Progenitor cell of endocrine pancreas (in vitro differentiated cells): Measurements from ENCODE around the gene FNIP1. TPM values are rescaled to one million over a fixed set of nuclear protein-coding genes. Genes with fewer than 3 reads are reported as not detected.

Experiments
- DNase-seq: peaks from one replicate; pipeline ENCODE4 v3.0.0; 2021; ENCODE audit warnings: low spot score; ENCODE audit not compliant: unreplicated experiment
- H3K27ac Mint-ChIP-seq: 2 replicates; pipeline ENCODE4 v1.8.0; 2021; ENCODE audit warnings: mild to moderate bottlenecking, moderate library complexity, mixed read lengths
- H3K27me3 Mint-ChIP-seq: 2 replicates; pipeline ENCODE4 v1.8.0; 2021; ENCODE audit warnings: mixed read lengths
- H3K36me3 Mint-ChIP-seq: 2 replicates; pipeline ENCODE4 v1.8.0; 2022; ENCODE audit warnings: mixed read lengths; ENCODE audit not compliant: insufficient read depth
- H3K4me1 Mint-ChIP-seq: 2 replicates; pipeline ENCODE4 v1.8.0; 2021; ENCODE audit warnings: low read depth, mixed read lengths
- H3K4me3 Mint-ChIP-seq: 2 replicates; pipeline ENCODE4 v1.8.0; 2021; ENCODE audit warnings: low read depth, mild to moderate bottlenecking, moderate library complexity, mixed read lengths
- H3K9me3 Mint-ChIP-seq: 2 replicates; pipeline ENCODE4 v1.8.0; 2021; ENCODE audit warnings: low read depth, mixed read lengths
- CTCF ChIP-seq: fragments of 200-600 bp; sonication (generic); IDR thresholded peaks from one replicate; pipeline ENCODE4 v1.5.0; 2021; ENCODE audit warnings: antibody characterized with exemption, mild to moderate bottlenecking; ENCODE audit not compliant: unreplicated experiment
- total RNA-seq: library from RNA; stranded (reverse); gene quantifications from 2 replicates; pipeline ENCODE4 v1.2.1, GENCODE V29; 2021

The FNIP1 gene
- total RNA-seq, 1 donor from 2014 or later = 28.8 TPM

DNA sequence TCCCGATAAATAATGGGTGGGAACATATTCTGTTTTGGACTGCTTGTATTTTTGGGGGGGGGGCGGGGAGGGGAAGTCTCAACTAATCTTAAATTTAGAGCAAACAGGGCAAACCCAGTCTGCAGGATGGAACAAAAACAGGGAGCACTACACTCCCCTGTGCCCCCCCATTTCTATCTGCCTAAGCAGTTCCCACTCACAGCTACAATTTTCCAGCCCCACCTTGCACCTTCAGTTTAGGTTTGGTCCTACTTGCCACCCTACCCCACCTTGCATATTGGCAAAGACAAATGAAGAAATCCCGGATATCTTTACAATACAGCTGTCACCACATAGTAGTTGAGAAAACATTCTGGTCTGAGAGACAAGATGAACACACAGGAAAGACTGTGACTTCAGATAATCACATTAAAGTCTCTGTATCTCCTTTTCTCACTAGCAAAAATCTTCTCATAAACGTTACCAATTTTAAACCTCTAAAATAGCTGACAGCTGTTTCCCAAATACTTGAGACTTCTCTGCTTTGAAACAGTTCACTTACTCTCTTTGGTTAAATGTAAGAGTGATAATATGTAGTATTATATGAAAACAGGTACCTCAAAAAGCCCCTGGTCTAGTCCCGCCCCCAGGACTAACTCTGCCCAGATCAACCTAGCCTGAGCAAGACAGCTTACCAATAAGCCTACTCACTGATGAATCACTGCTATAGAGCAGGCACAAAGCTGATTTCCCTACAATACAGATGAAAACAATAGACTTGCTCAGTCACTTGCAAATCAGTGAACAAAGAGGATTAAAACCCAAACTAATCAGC lies 156.6 kb downstream of the FNIP1 start:
- DNase-seq = no peak
- Mint-ChIP-seq H3K4me3 (no peak overlapping the region), H3K27ac (no peak overlapping the region), H3K27me3 (no peaks in the 10 kb centered on the region), H3K36me3 (peaks cover 5% of the 10 kb centered on the region), H3K4me1 (peaks cover 7% of the 10 kb centered on the region), H3K9me3 (no peaks in the 10 kb centered on the region)
- no peak for TF ChIP-seq CTCF

DNA sequence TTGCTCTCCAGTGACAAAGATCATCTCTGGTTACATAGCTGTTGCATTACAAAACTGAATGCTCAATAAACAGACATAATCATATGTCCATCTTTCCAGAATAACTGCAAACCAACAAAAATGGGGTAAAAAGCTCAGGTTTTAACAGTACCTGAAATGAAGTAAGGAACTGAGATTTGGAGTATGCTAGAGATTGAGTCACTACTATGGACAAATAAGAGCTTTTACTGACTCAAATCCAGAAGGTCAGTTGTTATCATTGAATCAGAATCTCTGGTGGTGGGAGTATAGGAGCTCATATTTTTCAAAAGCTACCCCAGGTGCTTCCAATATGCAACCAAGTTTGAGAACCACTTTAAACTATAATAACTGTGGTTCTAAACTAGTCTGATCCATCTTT lies 157.7 kb downstream of the FNIP1 start:
- no peaks in the 10 kb centered on the region for H3K9me3 Mint-ChIP-seq
- TF ChIP-seq CTCF = no peak
- no peaks in the 10 kb centered on the region for H3K27me3 Mint-ChIP-seq
- no peak overlapping the region for H3K4me3 Mint-ChIP-seq
- peaks cover 12% of the 10 kb centered on the region for H3K4me1 Mint-ChIP-seq
- H3K27ac Mint-ChIP-seq = no peak overlapping the region
- no peak for DNase-seq
- peaks cover 3% of the 10 kb centered on the region for H3K36me3 Mint-ChIP-seq

DNA sequence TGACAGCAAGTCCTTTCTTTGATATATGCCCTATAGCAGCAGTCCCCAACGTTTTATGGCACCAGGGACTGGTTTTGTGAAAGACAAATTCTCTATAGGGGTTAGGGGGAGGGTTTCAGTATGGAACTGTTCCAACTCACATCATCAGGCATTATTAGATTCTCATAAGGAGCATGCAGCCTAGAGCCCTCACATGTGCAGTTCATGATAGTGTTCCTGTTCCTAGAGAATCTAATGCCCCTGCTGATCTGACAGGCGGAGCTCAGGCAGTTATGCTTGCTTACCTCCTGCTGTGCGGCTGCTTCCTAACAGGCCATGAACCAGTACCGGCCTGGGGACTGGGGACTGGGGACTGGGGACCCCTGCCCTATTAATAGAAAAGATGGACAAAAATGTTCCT lies 159.1 kb downstream of the FNIP1 start:
- Mint-ChIP-seq H3K4me3 (no peak overlapping the region), H3K9me3 (no peaks in the 10 kb centered on the region), H3K36me3 (no peaks in the 10 kb centered on the region), H3K27ac (no peak overlapping the region), H3K27me3 (no peaks in the 10 kb centered on the region), H3K4me1 (peaks cover 22% of the 10 kb centered on the region)
- TF ChIP-seq CTCF = no peak
- no peak for DNase-seq

- H3K4me1 Mint-ChIP-seq = peaks cover 22% of the 10 kb centered on the region
- H3K27ac Mint-ChIP-seq = peak overlapping the region; percentile 99
- DNase-seq = no peak
- H3K4me3 Mint-ChIP-seq = peak overlapping the region; percentile 94
- no peaks in the 10 kb centered on the region for H3K9me3 Mint-ChIP-seq
- no peaks in the 10 kb centered on the region for H3K36me3 Mint-ChIP-seq
- no peaks in the 10 kb centered on the region for H3K27me3 Mint-ChIP-seq
- TF ChIP-seq CTCF = no peak
These were observed 160.9 kb downstream of the FNIP1 start for GRCh38 chr5:131635684-131636572.

DNA sequence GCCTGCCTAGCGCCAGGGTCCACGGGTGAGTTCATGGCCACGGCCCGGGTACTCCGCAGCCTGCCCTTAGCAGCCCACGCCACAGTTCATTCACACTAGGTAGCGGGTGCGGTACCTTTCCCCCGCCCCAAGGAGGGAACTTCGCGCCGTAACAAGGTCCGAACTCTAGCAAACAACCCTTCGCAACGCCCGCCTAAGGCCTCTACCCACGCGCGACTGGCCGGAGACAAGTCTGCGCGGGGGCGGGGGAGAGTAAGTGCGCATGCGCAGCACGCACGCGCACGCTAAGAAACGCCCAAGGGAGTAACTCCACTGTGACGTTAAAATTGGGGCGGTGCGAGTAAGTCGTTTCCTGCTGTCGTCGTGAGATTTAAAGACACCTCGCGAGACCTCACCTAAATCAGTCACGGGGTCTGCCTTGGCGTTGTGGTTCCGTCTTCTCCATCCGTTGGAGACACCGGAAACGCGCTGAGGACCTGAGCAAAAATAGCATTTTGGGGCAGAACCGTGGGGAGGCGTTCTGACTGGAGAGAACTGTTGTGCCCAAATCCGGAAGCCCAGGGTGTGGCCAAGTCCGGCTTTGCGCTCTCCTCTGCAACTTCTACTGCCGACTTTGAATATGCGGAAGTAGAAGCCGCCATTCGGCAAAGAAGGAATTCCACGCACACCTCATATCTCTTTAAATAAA lies 161.7 kb downstream of the FNIP1 start, which contains the start of gene RAPGEF6:
RAPGEF6 (minus strand) TSS at position 234 of the 688 bp plus-strand sequence; CDS start at position 35, 199 bp downstream.
- peak within 1 kb of the TSS; percentile 99 for H3K27ac Mint-ChIP-seq
- DNase-seq = peak; percentile 86
- peak within 1 kb of the TSS; percentile 94 for H3K4me3 Mint-ChIP-seq
- H3K4me1 Mint-ChIP-seq = peaks cover 21% of the 10 kb centered on the region
- no peaks in the 10 kb centered on the region for H3K9me3 Mint-ChIP-seq
- no peak for TF ChIP-seq CTCF
- H3K27me3 Mint-ChIP-seq = no peaks in the 10 kb centered on the region
- no peaks in the 10 kb centered on the region for H3K36me3 Mint-ChIP-seq
